Right lobe of liver (tissue), 6 donors: ENCODE data around the gene SGCG. TPM values are rescaled to one million over a fixed set of nuclear protein-coding genes. Genes with fewer than 3 reads are reported as not detected.

Experiments
- ATAC-seq, 4 donors: fragments of 200-7000 bp; cut with Tn5 transposase; one replicate each; pipeline ENCODE4 v1.9.1; 2020; ENCODE audit warnings: mild to moderate bottlenecking in 4 of 4, moderate library complexity in 4 of 4
- DNase-seq, 3 donors: peaks; one replicate each; pipeline ENCODE4 v3.0.0-alpha.2; 2020
- H3K27ac ChIP-seq, 3 donors: fragments of 200-600 bp; one replicate each; pipeline ENCODE4 v1.8.0; 2022
- H3K27me3 ChIP-seq, 2 donors: fragments of 200-600 bp; one replicate each; pipeline ENCODE4 v1.8.0; 2022
- H3K36me3 ChIP-seq, 4 donors: fragments of 200-600 bp; sonication (generic) in 1 of 4; one replicate each; pipeline versions ENCODE4 v1.5.1 to v1.8.0; 2017 to 2022; ENCODE audit warnings: control low read depth in 1 of 4
- H3K4me1 ChIP-seq, 4 donors: fragments of 200-600 bp; sonication (generic) in 1 of 4; one replicate each; pipeline versions ENCODE4 v1.5.1 to v1.8.0; 2017 to 2022; ENCODE audit warnings: control low read depth in 1 of 4
- H3K4me3 ChIP-seq, 3 donors: fragments of 200-600 bp; one replicate each; pipeline ENCODE4 v1.8.0; 2022
- H3K9me3 ChIP-seq, 4 donors: fragments of 200-600 bp; sonication (generic) in 1 of 4; one replicate each; pipeline versions ENCODE4 v1.5.1 to v1.8.0; 2017 to 2022; ENCODE audit warnings: control low read depth in 1 of 4
- POLR2A ChIP-seq: fragments of 450-650 bp; IDR thresholded peaks from one replicate; pipeline ENCODE4 v1.6.1; 2017; ENCODE audit warnings: antibody characterized with exemption, mild to moderate bottlenecking
- WGBS: methylation state at CpG from one replicate; pipeline ENCODE4 v1.1.6; 2018; ENCODE audit warnings: low coverage, low lambda C conversion rate; ENCODE audit not compliant: insufficient coverage; ENCODE audit errors: missing lambda C conversion rate; 5-methylcytosine and 5-hydroxymethylcytosine counted together
- intact Hi-C, 2 donors: fragments of 100-400 bp; cut with DNase I; formaldehyde crosslinking; loops; one replicate each; pipeline versions ENCODE4 v1.11.2 to v1.14.1; 2022
- total RNA-seq, 6 experiments: library from RNA; depleted of rRNA in 2 of 6; stranded (reverse); fragments of >200 nt in 2 of 6; fragmentation: NEBNext Ultra II Directional in 3 of 6; extraction: Animal tissue kit (Norgen Biotek cat#: 25700) in 3 of 6; gene quantifications; one replicate each; pipeline versions ENCODE4 v1.1.0 to v1.2.4, GENCODE V29; 2016 to 2023
- TF ChIP-seq, protein P1 (sequence below), 4 donors: fragments of 200-600 bp in 3 of 4; fragments of 450-650 bp in 1 of 4; IDR thresholded peaks; one replicate each; pipeline versions ENCODE4 v1.5.1 to v1.8.0; 2016 to 2022; ENCODE audit warnings: antibody characterized with exemption in 4 of 4, mild to moderate bottlenecking in 2 of 4
- donor health status: DM: no; HTN: yes; CAD: no.
- donor health status: DM: no; HTN: no; CAD: no.
- donor health status: DM: no; HTN: no; CAD: no.
- donor health status: DM: no; HTN: yes; CAD: no.
- donor health status: DM: no; HTN: yes; CAD: no.

Gene SGCG
- total RNA-seq, 6 experiments from 2014 or later: not detected

DNA sequence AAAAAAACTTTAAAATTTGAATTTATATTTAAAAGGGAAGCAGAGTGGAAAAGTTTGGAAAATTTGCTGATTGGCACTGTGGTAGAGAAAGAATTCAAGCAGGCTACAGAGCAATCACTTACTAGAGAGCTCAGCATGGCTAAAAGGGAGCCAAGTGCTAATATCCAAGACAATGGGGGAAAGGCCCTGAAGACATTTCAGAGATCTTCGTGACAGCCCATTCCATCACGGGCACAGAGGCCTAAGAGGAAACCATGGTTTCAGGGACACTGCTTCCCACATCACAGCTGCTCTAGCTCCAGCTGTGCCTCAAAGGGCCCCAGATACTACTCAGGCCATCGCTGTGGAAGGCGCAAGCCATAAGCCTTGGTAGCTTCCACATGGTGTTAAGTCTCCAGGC, 73.7 kb downstream of the SGCG start:
- intact Hi-C loops: no loop called here
- no peaks in the 10 kb centered on the region for H3K36me3 ChIP-seq
- no CpG with 5 or more reads among the region's 4 CpGs for WGBS
- H3K4me3 ChIP-seq: no peak overlapping the region
- DNase-seq (no peak), ATAC-seq (no peak)
- H3K4me1 ChIP-seq: no peaks in the 10 kb centered on the region
- no peaks in the 10 kb centered on the region for H3K27me3 ChIP-seq
- H3K27ac ChIP-seq: no peak overlapping the region
- H3K9me3 ChIP-seq: no peaks in the 10 kb centered on the region
- no peak for TF ChIP-seq POLR2A
- TF ChIP-seq, protein P1, sequence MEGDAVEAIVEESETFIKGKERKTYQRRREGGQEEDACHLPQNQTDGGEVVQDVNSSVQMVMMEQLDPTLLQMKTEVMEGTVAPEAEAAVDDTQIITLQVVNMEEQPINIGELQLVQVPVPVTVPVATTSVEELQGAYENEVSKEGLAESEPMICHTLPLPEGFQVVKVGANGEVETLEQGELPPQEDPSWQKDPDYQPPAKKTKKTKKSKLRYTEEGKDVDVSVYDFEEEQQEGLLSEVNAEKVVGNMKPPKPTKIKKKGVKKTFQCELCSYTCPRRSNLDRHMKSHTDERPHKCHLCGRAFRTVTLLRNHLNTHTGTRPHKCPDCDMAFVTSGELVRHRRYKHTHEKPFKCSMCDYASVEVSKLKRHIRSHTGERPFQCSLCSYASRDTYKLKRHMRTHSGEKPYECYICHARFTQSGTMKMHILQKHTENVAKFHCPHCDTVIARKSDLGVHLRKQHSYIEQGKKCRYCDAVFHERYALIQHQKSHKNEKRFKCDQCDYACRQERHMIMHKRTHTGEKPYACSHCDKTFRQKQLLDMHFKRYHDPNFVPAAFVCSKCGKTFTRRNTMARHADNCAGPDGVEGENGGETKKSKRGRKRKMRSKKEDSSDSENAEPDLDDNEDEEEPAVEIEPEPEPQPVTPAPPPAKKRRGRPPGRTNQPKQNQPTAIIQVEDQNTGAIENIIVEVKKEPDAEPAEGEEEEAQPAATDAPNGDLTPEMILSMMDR (IDR thresholded peaks at IDR 0.05): no peak

DNA sequence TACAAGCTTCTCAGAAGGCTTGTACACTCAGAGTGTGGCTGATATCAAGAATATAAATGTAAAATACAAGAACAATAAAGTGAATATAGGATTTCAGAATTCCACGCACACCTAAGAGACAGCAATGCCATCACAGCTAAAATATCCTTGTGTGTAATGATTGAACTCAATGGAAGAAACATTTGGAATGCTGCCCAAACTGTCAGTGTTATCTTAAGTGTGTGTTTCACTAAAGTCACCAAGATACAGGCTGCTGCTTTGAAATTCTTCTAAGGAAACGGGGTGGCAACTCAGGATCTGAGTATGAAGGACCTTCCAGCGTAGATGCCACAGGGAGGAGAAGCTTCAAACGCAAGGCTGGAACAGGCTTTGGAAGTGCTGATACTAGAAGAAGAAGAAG, 86.8 kb downstream of the SGCG start:
- DNase-seq (no peak), ATAC-seq (no peak)
- Histone ChIP-seq H3K36me3 (no peaks in the 10 kb centered on the region), H3K4me1 (no peaks in the 10 kb centered on the region), H3K9me3 (no peaks in the 10 kb centered on the region), H3K4me3 (no peak overlapping the region), H3K27me3 (no peaks in the 10 kb centered on the region), H3K27ac (no peak overlapping the region)
- intact Hi-C loops: no loop called here
- TF ChIP-seq, protein P1 (IDR thresholded peaks at IDR 0.05): no peak
- TF ChIP-seq POLR2A: no peak
- 52% methylated on average over 4 of the region's 4 CpGs for WGBS

DNA sequence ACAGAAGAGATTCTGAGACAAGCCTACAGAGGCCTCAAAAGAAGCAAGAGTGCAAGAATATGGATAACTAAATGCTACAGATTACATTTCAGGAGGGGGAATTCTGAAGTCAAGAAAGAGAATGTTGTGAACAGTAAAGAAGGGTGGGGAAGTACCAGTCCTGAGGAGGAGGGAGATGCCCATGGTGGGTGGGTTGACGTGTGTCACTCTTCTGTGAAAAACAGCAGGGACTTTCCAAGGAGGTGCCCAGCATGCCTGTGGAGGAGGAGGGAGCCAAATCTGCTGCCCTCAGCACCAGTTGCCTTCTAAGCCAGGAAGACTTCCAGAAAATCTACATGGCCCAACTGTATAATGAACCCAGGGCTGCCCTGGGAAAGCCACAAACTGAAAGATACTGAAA, 87.7 kb downstream of the SGCG start:
- Histone ChIP-seq H3K36me3 (no peaks in the 10 kb centered on the region), H3K4me1 (no peaks in the 10 kb centered on the region), H3K9me3 (no peaks in the 10 kb centered on the region), H3K27ac (no peak overlapping the region), H3K27me3 (no peaks in the 10 kb centered on the region), H3K4me3 (no peak overlapping the region)
- no peak for ATAC-seq
- WGBS: 8% methylated on average over 1 of the region's 1 CpG
- intact Hi-C loops: no loop called here
- DNase-seq: no peak
- TF ChIP-seq POLR2A: no peak
- TF ChIP-seq, protein P1 (IDR thresholded peaks at IDR 0.05): no peak

DNA sequence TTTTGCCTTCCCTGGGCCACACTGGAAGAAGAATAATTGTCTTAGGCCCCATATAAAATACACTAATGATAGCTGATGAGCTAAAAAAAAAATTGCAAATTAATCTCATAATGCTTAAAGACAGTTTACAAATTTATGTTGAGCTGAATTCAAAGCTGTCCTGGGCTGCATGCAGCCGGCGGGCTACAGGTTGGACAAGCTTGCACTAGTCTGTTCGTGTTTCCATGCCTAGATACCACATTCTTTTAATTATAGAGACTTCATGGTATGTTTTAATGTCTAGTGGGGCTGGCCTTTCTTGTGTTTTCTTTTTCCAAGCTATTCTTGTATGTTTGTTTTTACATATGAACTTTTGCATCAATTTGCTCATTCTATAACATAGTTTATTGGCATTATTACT, 90.6 kb downstream of the SGCG start:
- TF ChIP-seq POLR2A: no peak
- TF ChIP-seq, protein P1 (IDR thresholded peaks at IDR 0.05): no peak
- Histone ChIP-seq H3K27ac (no peak overlapping the region), H3K27me3 (no peaks in the 10 kb centered on the region), H3K36me3 (no peaks in the 10 kb centered on the region), H3K4me1 (no peaks in the 10 kb centered on the region), H3K9me3 (no peaks in the 10 kb centered on the region), H3K4me3 (no peak overlapping the region)
- ATAC-seq (no peak), DNase-seq (no peak)
- intact Hi-C loops: no loop called here
- WGBS: 42% methylated on average over 3 of the region's 3 CpGs

DNA sequence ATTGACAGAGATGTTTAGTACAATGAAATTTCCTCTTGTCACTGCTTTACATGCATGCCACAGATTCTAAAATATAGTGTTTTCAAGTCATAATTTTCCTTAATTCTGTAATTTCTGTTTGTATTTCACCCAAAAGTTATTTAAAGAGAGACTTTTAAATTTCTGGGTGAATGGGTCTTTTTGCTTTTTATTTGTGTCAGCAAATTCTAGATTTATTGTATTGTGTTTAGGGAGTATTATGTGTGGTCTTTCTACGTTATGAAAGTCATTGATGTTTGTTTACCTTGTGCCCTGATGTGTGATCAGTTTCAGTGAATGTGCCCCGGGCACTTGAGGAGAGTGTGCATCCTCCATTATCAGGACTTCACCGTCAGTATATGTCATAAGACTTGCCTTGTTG, 92.7 kb downstream of the SGCG start:
- no peaks in the 10 kb centered on the region for H3K4me1 ChIP-seq
- H3K4me3 ChIP-seq: no peak overlapping the region
- ATAC-seq (no peak), DNase-seq (no peak)
- no peaks in the 10 kb centered on the region for H3K36me3 ChIP-seq
- H3K27ac ChIP-seq: no peak overlapping the region
- no peaks in the 10 kb centered on the region for H3K9me3 ChIP-seq
- intact Hi-C loops: no loop called here
- H3K27me3 ChIP-seq: no peaks in the 10 kb centered on the region
- no peak for TF ChIP-seq POLR2A
- TF ChIP-seq, protein P1 (IDR thresholded peaks at IDR 0.05): no peak
- 33% methylated on average over 3 of the region's 3 CpGs for WGBS
